Non-pigmented ciliary epithelial cell (primary cell): Measurements from ENCODE around the gene COL6A1.

ENCODE experiments used
- DNase-seq: peaks from one replicate; pipeline ENCODE4 v3.0.0-alpha.2; 2010; ENCODE audit warnings: low read depth

COL6A1 gene

GRCh38 chr21:45981151-45982091 lies at the start of gene COL6A1:
TSS of gene COL6A1 (plus strand) at chr21:45981770. CDS start at chr21:45981851, 81 bp downstream.
- DNase-seq, result peak; percentile 30

- DNase-seq, result no peak
These were observed 48.6 kb upstream of the COL6A1 start for GRCh38 chr21:45932922-45933502.

- DNase-seq, result no peak
These were observed 47.5 kb upstream of the COL6A1 start for GRCh38 chr21:45934085-45934484.

GRCh38 chr21:45934554-45934953 lies 47.0 kb upstream of the COL6A1 start:
- DNase-seq, result no peak

GRCh38 chr21:45935628-45936027 lies 45.9 kb upstream of the COL6A1 start:
- DNase-seq, result no peak

- no peak for DNase-seq
These were observed 43.7 kb upstream of the COL6A1 start for GRCh38 chr21:45937721-45938452.

GRCh38 chr21:45938453-45938755 lies 43.2 kb upstream of the COL6A1 start:
- no peak for DNase-seq

GRCh38 chr21:45938811-45939520 lies 42.6 kb upstream of the COL6A1 start:
- DNase-seq, result no peak

GRCh38 chr21:45939521-45940045 lies 42.0 kb upstream of the COL6A1 start:
- DNase-seq, result no peak

- DNase-seq, result no peak
These were observed 41.5 kb upstream of the COL6A1 start for GRCh38 chr21:45940091-45940490.

GRCh38 chr21:45940621-45941337 lies 40.8 kb upstream of the COL6A1 start:
- no peak for DNase-seq

- DNase-seq, result no peak
These were observed 40.2 kb upstream of the COL6A1 start for GRCh38 chr21:45941338-45941710.

- DNase-seq, result no peak
These were observed 39.6 kb upstream of the COL6A1 start for GRCh38 chr21:45941717-45942546.

- no peak for DNase-seq
These were observed 38.6 kb upstream of the COL6A1 start for GRCh38 chr21:45942755-45943629.

GRCh38 chr21:45943630-45944540 lies 37.7 kb upstream of the COL6A1 start:
- no peak for DNase-seq

- DNase-seq, result no peak
These were observed 37.0 kb upstream of the COL6A1 start for GRCh38 chr21:45944601-45945000.

- DNase-seq, result no peak
These were observed 36.3 kb upstream of the COL6A1 start for GRCh38 chr21:45945066-45945867.

- no peak for DNase-seq
These were observed 35.7 kb upstream of the COL6A1 start for GRCh38 chr21:45945868-45946210.
